Neutrophil (primary cell): Measurements from ENCODE around the gene NFIB.

Source experiments
- H3K27ac ChIP-seq: fragments of 200-600 bp; sonication (generic); 2 replicates; pipeline ENCODE4 v1.5.1; 2016; ENCODE audit warnings: mild to moderate bottlenecking, moderate library complexity
- H3K27me3 ChIP-seq: fragments of 200-600 bp; sonication (generic); 2 replicates; pipeline ENCODE4 v1.6.0; 2016; ENCODE audit warnings: mild to moderate bottlenecking
- H3K36me3 ChIP-seq: fragments of 200-600 bp; sonication (generic); 2 replicates; pipeline ENCODE4 v1.5.1; 2017
- H3K4me1 ChIP-seq, 2 experiments: fragments of 200-600 bp in 1 of 2; sonication (generic) in 1 of 2; 1 replicate in 1 of 2; 2 replicates in 1 of 2; pipeline versions ENCODE4 v1.5.1 to v1.6.1; 2013 to 2016; ENCODE audit warnings: low read depth in 1 of 2, low read length in 1 of 2, mild to moderate bottlenecking in 1 of 2, moderate library complexity in 1 of 2; ENCODE audit not compliant: control insufficient read depth in 1 of 2, insufficient read depth in 1 of 2
- H3K4me3 ChIP-seq, 2 experiments: fragments of 200-600 bp in 1 of 2; sonication (generic) in 1 of 2; 1 replicate in 1 of 2; 2 replicates in 1 of 2; pipeline ENCODE4 v1.5.1; 2013 to 2016; ENCODE audit warnings: low read depth in 1 of 2, low read length in 1 of 2, mild to moderate bottlenecking in 1 of 2, moderate library complexity in 1 of 2
- H3K9me3 ChIP-seq: fragments of 200-600 bp; sonication (generic); 2 replicates; pipeline ENCODE4 v1.5.1; 2016
- TF ChIP-seq, protein P1 (sequence below): fragments of 200-600 bp; sonication (generic); IDR thresholded peaks from 2 replicates; pipeline ENCODE4 v1.5.1; 2016; ENCODE audit warnings: antibody characterized with exemption

Gene NFIB

DNA sequence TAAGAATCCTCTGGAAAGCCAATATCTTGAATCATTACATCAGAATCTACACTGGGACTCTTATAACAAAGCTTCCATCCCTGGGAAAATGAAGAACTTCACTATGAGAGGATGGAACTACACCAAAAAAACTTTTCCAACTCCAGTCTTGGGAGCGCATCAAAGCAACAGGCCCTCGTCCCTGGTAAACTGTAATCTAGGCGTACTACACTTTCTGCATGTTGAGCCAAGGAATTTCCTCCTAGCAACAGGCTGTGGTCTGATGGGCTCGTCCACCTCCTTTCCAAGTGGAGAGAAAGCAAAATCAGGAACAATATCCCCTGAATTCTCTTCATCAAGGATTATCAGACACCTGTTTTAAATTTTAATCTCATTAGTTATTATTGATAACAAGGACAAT is 94.1 kb downstream of the NFIB start:
- no peaks in the 10 kb centered on the region for H3K4me1 ChIP-seq
- H3K4me3 ChIP-seq = no peak overlapping the region
- TF ChIP-seq, protein P1, sequence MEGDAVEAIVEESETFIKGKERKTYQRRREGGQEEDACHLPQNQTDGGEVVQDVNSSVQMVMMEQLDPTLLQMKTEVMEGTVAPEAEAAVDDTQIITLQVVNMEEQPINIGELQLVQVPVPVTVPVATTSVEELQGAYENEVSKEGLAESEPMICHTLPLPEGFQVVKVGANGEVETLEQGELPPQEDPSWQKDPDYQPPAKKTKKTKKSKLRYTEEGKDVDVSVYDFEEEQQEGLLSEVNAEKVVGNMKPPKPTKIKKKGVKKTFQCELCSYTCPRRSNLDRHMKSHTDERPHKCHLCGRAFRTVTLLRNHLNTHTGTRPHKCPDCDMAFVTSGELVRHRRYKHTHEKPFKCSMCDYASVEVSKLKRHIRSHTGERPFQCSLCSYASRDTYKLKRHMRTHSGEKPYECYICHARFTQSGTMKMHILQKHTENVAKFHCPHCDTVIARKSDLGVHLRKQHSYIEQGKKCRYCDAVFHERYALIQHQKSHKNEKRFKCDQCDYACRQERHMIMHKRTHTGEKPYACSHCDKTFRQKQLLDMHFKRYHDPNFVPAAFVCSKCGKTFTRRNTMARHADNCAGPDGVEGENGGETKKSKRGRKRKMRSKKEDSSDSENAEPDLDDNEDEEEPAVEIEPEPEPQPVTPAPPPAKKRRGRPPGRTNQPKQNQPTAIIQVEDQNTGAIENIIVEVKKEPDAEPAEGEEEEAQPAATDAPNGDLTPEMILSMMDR = no peak
- H3K27me3 ChIP-seq = no peaks in the 10 kb centered on the region
- no peaks in the 10 kb centered on the region for H3K9me3 ChIP-seq
- H3K27ac ChIP-seq = no peak overlapping the region
- H3K36me3 ChIP-seq = no peaks in the 10 kb centered on the region

DNA sequence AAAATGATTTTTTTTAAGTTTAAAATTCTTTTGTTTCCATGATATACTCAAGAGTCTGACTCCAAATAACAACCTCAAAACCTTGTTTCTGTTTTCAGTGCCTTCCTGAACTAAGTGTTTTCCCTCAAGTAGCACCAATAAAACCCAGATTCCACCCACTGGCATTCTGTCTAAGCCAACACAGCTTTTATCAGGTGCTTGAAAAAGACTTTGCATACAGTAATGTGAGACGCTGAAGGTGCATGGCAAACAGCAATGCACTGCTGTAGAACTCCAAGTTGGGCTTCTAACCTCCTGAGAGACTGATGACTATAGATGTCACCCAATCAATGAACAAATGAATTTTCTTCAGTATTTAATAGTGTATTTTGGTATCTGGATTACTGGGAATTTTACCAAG is 95.7 kb downstream of the NFIB start:
- no peaks in the 10 kb centered on the region for H3K36me3 ChIP-seq
- no peaks in the 10 kb centered on the region for H3K9me3 ChIP-seq
- no peak overlapping the region for H3K27ac ChIP-seq
- no peak overlapping the region for H3K4me3 ChIP-seq
- no peaks in the 10 kb centered on the region for H3K27me3 ChIP-seq
- TF ChIP-seq, protein P1 = no peak
- H3K4me1 ChIP-seq = no peaks in the 10 kb centered on the region

DNA sequence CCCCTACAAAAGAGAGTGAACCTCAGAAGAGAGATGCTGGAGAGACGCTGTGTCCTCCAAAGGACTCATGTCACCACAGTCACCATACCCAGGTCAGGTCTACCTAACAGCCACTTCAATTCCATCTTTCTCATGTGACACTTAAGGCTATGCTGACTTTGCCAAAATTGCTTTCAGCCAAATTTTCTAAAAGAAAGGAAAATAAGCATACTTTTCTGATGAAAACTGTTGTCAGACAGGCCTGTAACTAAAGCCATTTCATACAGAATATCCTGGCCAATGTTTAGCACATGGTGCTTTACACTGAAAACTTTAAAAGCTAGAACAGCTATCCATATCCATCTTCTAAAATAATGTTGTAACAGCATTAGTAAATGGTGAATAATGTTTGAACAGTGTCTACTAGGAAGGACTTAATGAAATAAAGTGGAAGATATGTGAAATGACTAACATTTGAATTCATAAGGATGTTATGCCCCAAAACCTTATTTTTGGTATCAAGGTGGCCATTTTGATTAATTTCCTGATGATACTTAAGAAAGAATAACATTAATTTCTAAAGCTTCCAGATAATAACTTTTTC is 97.2 kb downstream of the NFIB start:
- Histone ChIP-seq H3K27me3 (no peaks in the 10 kb centered on the region), H3K4me3 (no peak overlapping the region), H3K27ac (no peak overlapping the region), H3K36me3 (no peaks in the 10 kb centered on the region), H3K9me3 (no peaks in the 10 kb centered on the region), H3K4me1 (no peaks in the 10 kb centered on the region)
- TF ChIP-seq, protein P1 = no peak

DNA sequence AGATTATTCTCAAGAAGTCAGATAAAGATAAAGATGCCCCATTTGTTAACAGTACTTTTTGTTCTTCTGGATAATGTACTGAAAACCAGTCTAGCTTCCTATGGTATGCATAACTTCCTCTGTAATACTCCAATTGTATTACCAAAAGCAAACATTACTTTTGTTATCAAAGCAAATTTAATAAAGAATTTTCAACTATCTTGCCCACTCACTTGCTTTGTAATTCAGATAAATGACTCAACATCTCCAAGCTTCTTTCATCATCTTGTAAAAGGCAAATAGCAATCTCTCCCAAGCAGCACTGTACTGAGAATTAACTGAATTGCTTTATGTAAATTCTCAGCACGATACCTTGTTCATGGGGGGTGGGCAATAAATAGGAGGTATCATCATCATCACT is 98.3 kb downstream of the NFIB start:
- H3K9me3 ChIP-seq = no peaks in the 10 kb centered on the region
- H3K36me3 ChIP-seq = no peaks in the 10 kb centered on the region
- TF ChIP-seq, protein P1 = no peak
- H3K4me1 ChIP-seq = no peaks in the 10 kb centered on the region
- H3K4me3 ChIP-seq = no peak overlapping the region
- H3K27me3 ChIP-seq = no peaks in the 10 kb centered on the region
- no peak overlapping the region for H3K27ac ChIP-seq

DNA sequence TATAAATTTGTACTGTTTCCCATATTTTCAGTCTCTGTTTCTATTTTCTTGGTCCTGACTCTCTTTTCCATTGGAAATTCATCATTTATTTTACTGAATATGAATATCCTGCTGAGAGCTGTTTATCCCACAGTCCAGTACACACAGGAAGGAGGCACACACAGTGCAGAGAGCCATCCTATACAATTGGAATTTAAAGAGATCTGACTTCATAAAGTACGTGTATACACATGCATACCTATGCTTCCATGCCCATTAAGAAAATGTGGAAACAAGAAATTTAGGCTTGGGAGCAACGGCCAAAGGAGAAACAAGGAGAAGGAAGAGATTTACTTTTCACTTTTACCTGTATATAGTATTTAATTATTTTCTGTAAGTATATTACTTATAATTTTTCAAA is 99.2 kb downstream of the NFIB start:
- Histone ChIP-seq H3K4me1 (no peaks in the 10 kb centered on the region), H3K4me3 (no peak overlapping the region), H3K36me3 (no peaks in the 10 kb centered on the region), H3K27ac (no peak overlapping the region), H3K27me3 (no peaks in the 10 kb centered on the region), H3K9me3 (no peaks in the 10 kb centered on the region)
- TF ChIP-seq, protein P1 = no peak
